ENCODE data around the gene ACOD1.

DNA sequence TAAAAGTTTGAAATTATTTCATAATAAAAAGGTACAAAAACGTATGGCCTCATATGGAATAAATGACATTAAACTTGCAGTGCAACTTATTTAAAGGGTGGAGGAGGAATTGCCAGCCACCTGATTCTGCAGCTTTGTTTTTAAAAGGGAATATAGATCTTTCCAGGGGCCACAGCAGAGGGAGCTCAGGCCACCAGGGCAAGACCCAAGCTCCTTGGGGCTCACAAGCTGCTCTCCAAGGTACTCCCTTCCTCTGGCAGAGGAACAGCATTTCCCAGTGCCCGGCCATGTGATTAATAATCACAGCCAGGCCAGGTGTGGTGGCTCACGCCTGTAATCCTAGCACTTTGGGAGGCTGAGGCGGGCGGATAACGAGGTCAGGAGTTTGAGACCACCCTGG lies 6.2 kb downstream of the ACOD1 start:
- TF ChIP-seq CTCF (IDR thresholded peaks at IDR 0.05) (no peak), POLR2AphosphoS5 (IDR thresholded peaks at IDR 0.05; ENCODE audit: insufficient read depth in 1 of 2, low read depth in 1 of 2) (no peak)
